ENCODE results near the gene PRELID3B. TPM values are rescaled to one million over a fixed set of nuclear protein-coding genes. Genes with fewer than 3 reads are reported as not detected.

Gene PRELID3B
- total and polyA plus RNA-seq, 10 of the 15 experiments (the other 5 are each of a cell fraction or from before 2014, with no cell fraction given): 72.5 to 151 (median 124) TPM

GRCh38 chr20:59044295-59044694 lies 1.7 kb upstream of the PRELID3B start (continued):
- TF ChIP-seq CEBPZ (IDR thresholded peaks at IDR 0.05; ENCODE audit: low read depth, low read length) (no peak), SKIL (IDR thresholded peaks at IDR 0.05; ENCODE audit: low read depth, poor library complexity, severe bottlenecking) (no peak), BCL3 (IDR thresholded peaks at IDR 0.05; ENCODE audit: borderline replicate concordance, insufficient read depth, low read depth, low read length, poor library complexity, severe bottlenecking) (no peak), ZBTB40 (IDR thresholded peaks at IDR 0.05; ENCODE audit: borderline replicate concordance) (no peak), EP300 (IDR thresholded peaks at IDR 0.05; ENCODE audit: borderline replicate concordance in 1 of 2, control insufficient read depth in 1 of 2, low read depth in 2 of 2, low read length in 2 of 2) (no peak), SIX5 (IDR thresholded peaks at IDR 0.05; ENCODE audit: low read depth, low read length, severe bottlenecking) (no peak), REST (IDR thresholded peaks at IDR 0.05; ENCODE audit: low read depth, low read length) (no peak)
